Gastrocnemius medialis (tissue), 4 donors: ENCODE measurements around the gene LPAR1. TPM values are rescaled to one million over a fixed set of nuclear protein-coding genes. Genes with fewer than 3 reads are reported as not detected.

Experiments used
- ATAC-seq, 2 donors: fragments of 150-250 bp; one replicate each; pipeline ENCODE4 v1.9.1; 2016
- DNase-seq, 2 donors: peaks; one replicate each; pipeline ENCODE4 v3.0.0-alpha.2; 2019
- H3K27ac ChIP-seq, 4 donors: fragments of 200-600 bp; sonication (generic); 1 replicate in 1 of 4; 2 replicates in 3 of 4; pipeline ENCODE4 v1.5.1; 2016 to 2018; ENCODE audit warnings: mild to moderate bottlenecking in 2 of 4, moderate library complexity in 1 of 4
- H3K27me3 ChIP-seq, 3 donors: fragments of 200-600 bp; sonication (generic) in 2 of 3; 1 replicate in 1 of 3; 2 replicates in 2 of 3; pipeline versions ENCODE4 v1.5.1 to v1.6.0; 2016 to 2019; ENCODE audit warnings: mild to moderate bottlenecking in 1 of 3, moderate library complexity in 1 of 3
- H3K36me3 ChIP-seq, 2 donors: fragments of 200-600 bp; sonication (generic) in 1 of 2; one replicate each; pipeline ENCODE4 v1.5.1; 2017 to 2018
- H3K4me1 ChIP-seq, 2 donors: fragments of 200-600 bp; sonication (generic) in 1 of 2; one replicate each; pipeline ENCODE4 v1.5.1; 2016 to 2017; ENCODE audit warnings: mild to moderate bottlenecking in 2 of 2
- H3K4me3 ChIP-seq, 4 donors: fragments of 200-600 bp; sonication (generic) in 3 of 4; 1 replicate in 1 of 4; 2 replicates in 3 of 4; pipeline ENCODE4 v1.5.1; 2016 to 2019; ENCODE audit warnings: mild to moderate bottlenecking in 2 of 4
- H3K9me3 ChIP-seq, 3 donors: fragments of 200-600 bp; sonication (generic) in 2 of 3; 1 replicate in 1 of 3; 2 replicates in 2 of 3; pipeline ENCODE4 v1.5.1; 2016 to 2019
- POLR2A ChIP-seq, 2 donors: fragments of 450-650 bp; IDR thresholded peaks; one replicate each; pipeline ENCODE4 v1.6.1; 2017; ENCODE audit warnings: antibody characterized with exemption in 2 of 2, mild to moderate bottlenecking in 2 of 2, moderate library complexity in 2 of 2
- in situ Hi-C, 4 donors: fragments of 200-750 bp; cut with MboI; loops; one replicate each; pipeline versions ENCODE4 v1.15.0 to v1.8.0; 2017; ENCODE audit warnings: low sequenced_read_pairs in 4 of 4
- intact Hi-C: fragments of 100-400 bp; cut with DNase I; formaldehyde crosslinking; loops from one replicate; pipeline ENCODE4 v1.15.1; 2023; ENCODE audit warnings: low total_unique reads
- total RNA-seq, 4 donors: library from RNA; depleted of rRNA; stranded (reverse); fragments of >200 nt; gene quantifications; one replicate each; pipeline versions ENCODE4 v1.1.0 to v1.2.3, GENCODE V29; 2016
- TF ChIP-seq, protein P1 (sequence below), 5 experiments: fragments of 450-650 bp in 3 of 5; fragments of 200-600 bp in 2 of 5; sonication (generic) in 2 of 5; IDR thresholded peaks in 4 of 5; conservative IDR thresholded peaks in 1 of 5; 1 replicate in 4 of 5; 2 replicates in 1 of 5; pipeline ENCODE4 v1.5.1; 2016 to 2019; ENCODE audit warnings: antibody characterized with exemption in 5 of 5, mild to moderate bottlenecking in 3 of 5, moderate library complexity in 3 of 5

Gene LPAR1
- total RNA-seq, 4 donors from 2014 or later, result 5.5 to 20.2 (median 13.2) TPM

DNA sequence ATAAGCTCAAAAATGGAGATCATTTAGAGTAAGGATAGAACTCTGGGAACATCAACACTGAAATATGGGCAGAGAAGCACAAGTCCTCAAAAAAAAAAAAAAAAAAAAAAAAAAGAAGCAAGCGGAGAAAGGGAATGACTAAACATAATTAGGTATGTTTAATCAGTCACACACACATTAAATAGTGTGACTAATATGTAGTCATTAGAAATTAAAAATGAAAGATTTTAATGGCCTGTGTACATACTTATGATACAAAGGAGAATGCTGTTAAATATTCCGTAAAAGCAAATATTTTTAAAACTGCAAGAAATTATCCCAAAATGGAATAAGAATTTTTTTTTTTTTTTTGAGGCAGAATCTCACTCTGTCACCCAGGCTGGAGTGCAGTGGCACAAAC, 10.5 kb downstream of the LPAR1 start:
- in situ Hi-C loops (no loop called here), intact Hi-C loops (no loop called here)
- Histone ChIP-seq H3K36me3 (no peaks in the 10 kb centered on the region), H3K4me3 (no peak overlapping the region), H3K4me1 (no peaks in the 10 kb centered on the region), H3K27me3 (peaks cover 0 to 5% (median 4%) of the 10 kb centered on the region in 3 donors), H3K9me3 (no peaks in the 10 kb centered on the region), H3K27ac (no peak overlapping the region)
- no peak for ATAC-seq
- DNase-seq, result no peak
- TF ChIP-seq, protein P1, sequence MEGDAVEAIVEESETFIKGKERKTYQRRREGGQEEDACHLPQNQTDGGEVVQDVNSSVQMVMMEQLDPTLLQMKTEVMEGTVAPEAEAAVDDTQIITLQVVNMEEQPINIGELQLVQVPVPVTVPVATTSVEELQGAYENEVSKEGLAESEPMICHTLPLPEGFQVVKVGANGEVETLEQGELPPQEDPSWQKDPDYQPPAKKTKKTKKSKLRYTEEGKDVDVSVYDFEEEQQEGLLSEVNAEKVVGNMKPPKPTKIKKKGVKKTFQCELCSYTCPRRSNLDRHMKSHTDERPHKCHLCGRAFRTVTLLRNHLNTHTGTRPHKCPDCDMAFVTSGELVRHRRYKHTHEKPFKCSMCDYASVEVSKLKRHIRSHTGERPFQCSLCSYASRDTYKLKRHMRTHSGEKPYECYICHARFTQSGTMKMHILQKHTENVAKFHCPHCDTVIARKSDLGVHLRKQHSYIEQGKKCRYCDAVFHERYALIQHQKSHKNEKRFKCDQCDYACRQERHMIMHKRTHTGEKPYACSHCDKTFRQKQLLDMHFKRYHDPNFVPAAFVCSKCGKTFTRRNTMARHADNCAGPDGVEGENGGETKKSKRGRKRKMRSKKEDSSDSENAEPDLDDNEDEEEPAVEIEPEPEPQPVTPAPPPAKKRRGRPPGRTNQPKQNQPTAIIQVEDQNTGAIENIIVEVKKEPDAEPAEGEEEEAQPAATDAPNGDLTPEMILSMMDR (IDR thresholded peaks at IDR 0.05 in 4 of 5, conservative IDR thresholded peaks at IDR 0.05 in 1 of 5), result no peak
- no peak for TF ChIP-seq POLR2A (IDR thresholded peaks at IDR 0.05)

DNA sequence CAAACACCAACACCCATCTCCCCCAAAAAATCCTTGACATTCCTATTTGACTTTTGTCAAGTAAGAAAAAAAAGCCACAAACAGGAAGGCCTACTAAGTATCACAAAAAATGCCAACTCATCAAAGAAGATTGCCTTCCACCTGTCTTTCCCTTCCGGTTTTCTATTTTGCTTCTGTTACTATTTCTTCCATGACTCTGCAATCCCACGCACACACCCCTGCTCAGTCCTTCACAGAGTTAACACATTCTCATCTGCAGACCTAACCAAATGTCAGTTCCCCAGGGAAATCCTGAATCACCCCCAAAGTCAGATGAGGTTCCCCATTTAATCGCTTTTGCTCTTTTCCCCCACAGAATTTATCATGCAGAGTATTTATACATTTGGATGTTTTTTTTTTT, 15.1 kb downstream of the LPAR1 start:
- intact Hi-C loops, result no loop called here
- Histone ChIP-seq H3K4me1 (no peaks in the 10 kb centered on the region), H3K36me3 (no peaks in the 10 kb centered on the region), H3K9me3 (no peaks in the 10 kb centered on the region), H3K27ac (no peak overlapping the region), H3K27me3 (no peaks in the 10 kb centered on the region), H3K4me3 (no peak overlapping the region)
- TF ChIP-seq POLR2A (IDR thresholded peaks at IDR 0.05), result no peak
- TF ChIP-seq, protein P1 (IDR thresholded peaks at IDR 0.05 in 4 of 5, conservative IDR thresholded peaks at IDR 0.05 in 1 of 5), result no peak
- ATAC-seq (no peak), DNase-seq (no peak)
- in situ Hi-C loops, result no loop called here

DNA sequence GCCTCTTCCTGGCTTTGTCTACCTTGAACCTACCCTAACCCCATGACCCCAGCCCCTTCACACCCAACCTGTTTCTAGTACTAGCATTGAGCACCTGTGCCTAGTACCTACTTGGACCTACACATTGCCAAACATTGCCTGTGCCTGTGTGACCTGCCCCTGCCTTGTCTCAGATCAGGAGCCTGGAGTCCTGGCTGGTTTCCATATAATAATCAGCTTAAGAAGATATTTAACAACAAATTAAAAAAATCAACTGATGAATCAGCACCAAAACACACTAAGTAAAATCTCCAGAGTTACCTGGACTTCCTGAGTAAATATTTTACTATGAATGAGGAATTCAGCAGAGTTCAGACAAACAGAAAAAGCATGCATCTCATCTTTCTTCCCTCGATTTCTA, 17.7 kb downstream of the LPAR1 start:
- ATAC-seq (no peak), DNase-seq (no peak)
- TF ChIP-seq POLR2A (IDR thresholded peaks at IDR 0.05), result no peak
- TF ChIP-seq, protein P1 (IDR thresholded peaks at IDR 0.05 in 4 of 5, conservative IDR thresholded peaks at IDR 0.05 in 1 of 5), result no peak
- H3K9me3 ChIP-seq, result no peaks in the 10 kb centered on the region
- no peaks in the 10 kb centered on the region for H3K27me3 ChIP-seq
- in situ Hi-C loops (no loop called here), intact Hi-C loops (no loop called here)
- no peaks in the 10 kb centered on the region for H3K36me3 ChIP-seq
- no peak overlapping the region for H3K27ac ChIP-seq
- H3K4me1 ChIP-seq, result no peaks in the 10 kb centered on the region
- H3K4me3 ChIP-seq, result no peak overlapping the region

DNA sequence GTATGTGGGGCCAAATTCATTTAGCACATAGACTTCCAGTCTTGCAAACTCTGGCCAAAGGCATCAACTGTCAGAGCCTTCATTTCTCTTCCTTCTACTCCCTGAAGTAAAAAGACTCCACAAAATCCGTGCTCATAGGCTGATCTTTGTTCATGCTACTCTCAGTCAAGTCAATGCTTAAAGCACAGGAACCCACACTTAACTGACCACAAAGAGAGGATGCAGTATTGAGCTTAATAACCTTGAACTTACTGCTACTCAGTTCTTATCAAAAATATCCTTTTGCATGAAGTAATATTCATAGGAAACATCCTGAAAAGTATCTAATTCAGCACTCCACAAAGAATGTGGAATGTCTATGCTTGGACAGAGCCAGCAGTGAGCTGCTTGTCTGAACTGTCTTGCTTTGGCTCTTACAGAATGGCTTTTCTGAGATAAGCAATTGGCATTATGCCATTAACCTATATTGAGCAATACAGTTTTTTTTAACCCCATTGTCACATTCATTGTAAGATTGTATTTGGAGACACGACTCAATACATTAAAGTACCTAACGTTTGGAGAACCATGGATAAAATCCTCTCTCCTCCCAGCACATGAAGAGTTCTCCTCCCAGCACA, 21.7 kb downstream of the LPAR1 start:
- Histone ChIP-seq H3K27me3 (no peaks in the 10 kb centered on the region), H3K9me3 (no peaks in the 10 kb centered on the region), H3K4me3 (no peak overlapping the region), H3K4me1 (no peaks in the 10 kb centered on the region), H3K27ac (no peak overlapping the region), H3K36me3 (no peaks in the 10 kb centered on the region)
- ATAC-seq (no peak), DNase-seq (no peak)
- in situ Hi-C loops (no loop called here), intact Hi-C loops (no loop called here)
- TF ChIP-seq, protein P1 (IDR thresholded peaks at IDR 0.05 in 4 of 5, conservative IDR thresholded peaks at IDR 0.05 in 1 of 5), result no peak
- no peak for TF ChIP-seq POLR2A (IDR thresholded peaks at IDR 0.05)

DNA sequence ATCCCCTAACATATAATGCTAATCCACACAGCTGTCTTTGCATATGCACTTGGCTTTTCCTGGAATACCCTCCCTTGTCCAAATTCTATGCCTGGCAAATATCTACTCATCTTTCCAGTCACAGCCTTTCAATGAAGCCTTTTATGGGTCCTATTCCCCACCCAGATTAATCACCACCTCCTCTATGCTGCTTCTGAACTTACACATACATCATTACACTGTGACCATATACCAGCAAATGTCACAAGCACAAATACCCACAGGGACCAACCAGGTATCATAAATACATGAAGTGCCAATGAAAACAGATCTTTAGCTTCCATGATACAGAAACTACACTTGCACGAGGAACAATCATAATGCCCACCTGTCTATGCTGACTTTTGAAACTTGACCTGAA, 22.3 kb downstream of the LPAR1 start:
- intact Hi-C loops, result no loop called here
- DNase-seq, result no peak
- Histone ChIP-seq H3K9me3 (no peaks in the 10 kb centered on the region), H3K4me1 (no peaks in the 10 kb centered on the region), H3K27ac (no peak overlapping the region), H3K27me3 (no peaks in the 10 kb centered on the region), H3K4me3 (no peak overlapping the region), H3K36me3 (no peaks in the 10 kb centered on the region)
- in situ Hi-C loops, result no loop called here
- TF ChIP-seq, protein P1 (IDR thresholded peaks at IDR 0.05 in 4 of 5, conservative IDR thresholded peaks at IDR 0.05 in 1 of 5), result no peak
- TF ChIP-seq POLR2A (IDR thresholded peaks at IDR 0.05), result no peak
- ATAC-seq, result no peak
